ENCODE measurements around the gene SLPI.

SLPI gene

DNA sequence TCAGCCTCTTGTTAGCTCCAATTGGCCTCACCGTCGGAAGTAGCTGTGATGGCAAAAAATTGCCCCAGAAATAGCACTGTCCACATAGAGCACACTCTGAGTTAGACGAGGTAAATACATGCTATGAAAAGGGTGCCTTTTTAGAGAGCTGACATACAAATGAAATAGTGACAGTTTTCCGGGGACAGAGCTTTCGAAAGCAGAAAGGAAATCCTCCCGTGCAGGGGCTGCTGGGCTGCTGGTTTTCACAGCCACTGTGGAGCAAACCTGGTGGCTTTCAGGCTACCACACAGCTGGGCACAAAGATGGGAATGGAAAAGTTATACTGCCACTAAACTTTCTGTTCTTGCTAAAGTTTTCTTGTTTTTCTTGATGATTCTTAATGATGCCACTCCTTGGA is 8.3 kb downstream of the SLPI start:
- TF ChIP-seq TCF12 (IDR thresholded peaks at IDR 0.05; ENCODE audit: low read depth) = no peak
- TF ChIP-seq, protein P1, sequence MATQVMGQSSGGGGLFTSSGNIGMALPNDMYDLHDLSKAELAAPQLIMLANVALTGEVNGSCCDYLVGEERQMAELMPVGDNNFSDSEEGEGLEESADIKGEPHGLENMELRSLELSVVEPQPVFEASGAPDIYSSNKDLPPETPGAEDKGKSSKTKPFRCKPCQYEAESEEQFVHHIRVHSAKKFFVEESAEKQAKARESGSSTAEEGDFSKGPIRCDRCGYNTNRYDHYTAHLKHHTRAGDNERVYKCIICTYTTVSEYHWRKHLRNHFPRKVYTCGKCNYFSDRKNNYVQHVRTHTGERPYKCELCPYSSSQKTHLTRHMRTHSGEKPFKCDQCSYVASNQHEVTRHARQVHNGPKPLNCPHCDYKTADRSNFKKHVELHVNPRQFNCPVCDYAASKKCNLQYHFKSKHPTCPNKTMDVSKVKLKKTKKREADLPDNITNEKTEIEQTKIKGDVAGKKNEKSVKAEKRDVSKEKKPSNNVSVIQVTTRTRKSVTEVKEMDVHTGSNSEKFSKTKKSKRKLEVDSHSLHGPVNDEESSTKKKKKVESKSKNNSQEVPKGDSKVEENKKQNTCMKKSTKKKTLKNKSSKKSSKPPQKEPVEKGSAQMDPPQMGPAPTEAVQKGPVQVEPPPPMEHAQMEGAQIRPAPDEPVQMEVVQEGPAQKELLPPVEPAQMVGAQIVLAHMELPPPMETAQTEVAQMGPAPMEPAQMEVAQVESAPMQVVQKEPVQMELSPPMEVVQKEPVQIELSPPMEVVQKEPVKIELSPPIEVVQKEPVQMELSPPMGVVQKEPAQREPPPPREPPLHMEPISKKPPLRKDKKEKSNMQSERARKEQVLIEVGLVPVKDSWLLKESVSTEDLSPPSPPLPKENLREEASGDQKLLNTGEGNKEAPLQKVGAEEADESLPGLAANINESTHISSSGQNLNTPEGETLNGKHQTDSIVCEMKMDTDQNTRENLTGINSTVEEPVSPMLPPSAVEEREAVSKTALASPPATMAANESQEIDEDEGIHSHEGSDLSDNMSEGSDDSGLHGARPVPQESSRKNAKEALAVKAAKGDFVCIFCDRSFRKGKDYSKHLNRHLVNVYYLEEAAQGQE (IDR thresholded peaks at IDR 0.05; ENCODE audit: low read depth) = no peak
- TF ChIP-seq TAF1 (IDR thresholded peaks at IDR 0.05; ENCODE audit: low read depth) = no peak
- TF ChIP-seq ZBTB7A (IDR thresholded peaks at IDR 0.05; ENCODE audit: low read depth) = no peak
- no peak for TF ChIP-seq CREB1 (IDR thresholded peaks at IDR 0.05; ENCODE audit: low read depth)
- no peak for TF ChIP-seq EP300 (IDR thresholded peaks at IDR 0.05; ENCODE audit: borderline replicate concordance)
- TF ChIP-seq EGR1 (IDR thresholded peaks at IDR 0.05) = no peak
- no peak for TF ChIP-seq TEAD4 (IDR thresholded peaks at IDR 0.05)
- no peak for TF ChIP-seq RAD21 (IDR thresholded peaks at IDR 0.05; ENCODE audit: low read depth)
- TF ChIP-seq, protein P2, sequence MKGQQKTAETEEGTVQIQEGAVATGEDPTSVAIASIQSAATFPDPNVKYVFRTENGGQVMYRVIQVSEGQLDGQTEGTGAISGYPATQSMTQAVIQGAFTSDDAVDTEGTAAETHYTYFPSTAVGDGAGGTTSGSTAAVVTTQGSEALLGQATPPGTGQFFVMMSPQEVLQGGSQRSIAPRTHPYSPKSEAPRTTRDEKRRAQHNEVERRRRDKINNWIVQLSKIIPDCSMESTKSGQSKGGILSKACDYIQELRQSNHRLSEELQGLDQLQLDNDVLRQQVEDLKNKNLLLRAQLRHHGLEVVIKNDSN (IDR thresholded peaks at IDR 0.05) = no peak
- no peak for TF ChIP-seq YY1 (IDR thresholded peaks at IDR 0.05; ENCODE audit: low read depth)
- no peak for TF ChIP-seq FOXM1 (IDR thresholded peaks at IDR 0.05; ENCODE audit: borderline replicate concordance, low read depth)
- TF ChIP-seq NFIC (IDR thresholded peaks at IDR 0.05) = no peak
- TF ChIP-seq CEBPB (IDR thresholded peaks at IDR 0.05) = no peak
- TF ChIP-seq, protein P3, sequence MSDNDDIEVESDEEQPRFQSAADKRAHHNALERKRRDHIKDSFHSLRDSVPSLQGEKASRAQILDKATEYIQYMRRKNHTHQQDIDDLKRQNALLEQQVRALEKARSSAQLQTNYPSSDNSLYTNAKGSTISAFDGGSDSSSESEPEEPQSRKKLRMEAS (IDR thresholded peaks at IDR 0.05) = no peak

DNA sequence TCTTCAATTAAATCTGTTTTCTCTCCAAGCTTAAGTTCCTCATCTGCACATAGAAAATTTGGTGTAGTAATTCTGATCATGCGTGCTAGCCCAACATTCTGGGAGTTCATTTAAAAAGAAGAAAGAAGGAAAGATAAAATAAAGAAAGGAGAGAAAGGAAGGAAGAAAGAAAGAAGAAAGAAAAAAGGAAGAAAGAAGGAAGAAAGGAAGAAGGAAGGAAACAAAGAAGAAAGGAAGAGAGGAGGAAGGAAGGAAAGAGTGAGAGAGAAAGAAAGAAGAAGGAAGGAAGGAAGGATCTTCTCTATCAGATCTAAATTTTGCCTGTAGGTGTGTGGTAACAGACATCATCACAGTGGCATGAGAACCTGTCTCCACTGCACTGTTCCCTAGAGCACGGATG is 16.2 kb downstream of the SLPI start:
- no peak for TF ChIP-seq NFIC (IDR thresholded peaks at IDR 0.05)
- TF ChIP-seq, protein P3 (IDR thresholded peaks at IDR 0.05) = no peak
- no peak for TF ChIP-seq CREB1 (IDR thresholded peaks at IDR 0.05; ENCODE audit: low read depth)
- TF ChIP-seq RAD21 (IDR thresholded peaks at IDR 0.05; ENCODE audit: low read depth) = no peak
- TF ChIP-seq EP300 (IDR thresholded peaks at IDR 0.05; ENCODE audit: borderline replicate concordance) = no peak
- TF ChIP-seq, protein P2 (IDR thresholded peaks at IDR 0.05) = no peak
- no peak for TF ChIP-seq TAF1 (IDR thresholded peaks at IDR 0.05; ENCODE audit: low read depth)
- TF ChIP-seq FOXM1 (IDR thresholded peaks at IDR 0.05; ENCODE audit: borderline replicate concordance, low read depth) = no peak
- TF ChIP-seq TCF12 (IDR thresholded peaks at IDR 0.05; ENCODE audit: low read depth) = no peak
- no peak for TF ChIP-seq CEBPB (IDR thresholded peaks at IDR 0.05)
- no peak for TF ChIP-seq EGR1 (IDR thresholded peaks at IDR 0.05)
- TF ChIP-seq, protein P1 (IDR thresholded peaks at IDR 0.05; ENCODE audit: low read depth) = no peak

DNA sequence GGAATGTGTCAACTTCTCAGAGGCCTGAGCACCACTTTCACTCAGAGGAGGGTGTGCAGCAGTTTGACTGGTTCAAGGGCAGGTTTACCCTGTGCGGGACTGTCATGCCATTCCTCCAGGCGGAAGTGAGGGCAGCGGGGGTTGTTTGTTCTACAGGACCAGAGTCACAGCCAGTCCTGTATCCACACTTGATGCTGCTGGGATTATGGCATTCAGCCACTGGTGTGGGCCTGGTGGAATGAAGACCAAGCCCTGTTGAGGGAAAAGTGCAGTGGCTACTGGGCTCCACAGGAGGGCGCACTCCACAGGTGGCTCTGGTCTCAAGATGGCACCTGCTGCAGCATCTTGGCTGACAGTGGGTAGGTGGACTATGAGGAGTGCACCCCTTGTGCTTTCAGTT is 18.4 kb downstream of the SLPI start:
- TF ChIP-seq YY1 (IDR thresholded peaks at IDR 0.05; ENCODE audit: low read depth) = peak; percentile 80; the same call in 1 of the 2 replicates
- no peak for TF ChIP-seq FOXM1 (IDR thresholded peaks at IDR 0.05; ENCODE audit: borderline replicate concordance, low read depth)
- TF ChIP-seq RAD21 (IDR thresholded peaks at IDR 0.05; ENCODE audit: low read depth) = peak; percentile 80

DNA sequence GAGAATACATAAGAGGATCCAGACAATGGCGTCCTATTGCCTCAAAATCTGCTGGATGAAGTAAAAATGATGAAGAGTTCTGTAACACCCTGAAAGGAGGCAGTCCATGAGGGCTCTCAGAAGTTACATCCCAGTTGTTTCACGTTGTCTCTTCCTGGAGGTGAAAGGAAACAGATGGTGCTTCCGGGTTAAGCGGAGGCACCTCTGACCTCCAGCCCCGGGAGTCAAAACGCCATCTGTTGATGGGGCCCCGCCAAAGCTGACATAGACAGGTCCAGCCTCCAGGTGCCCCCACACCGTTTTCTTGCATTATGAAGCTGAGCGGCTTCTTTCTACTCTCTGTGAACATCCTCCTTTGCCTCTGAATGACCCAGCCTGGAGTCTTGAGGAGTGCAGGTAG is 23.7 kb downstream of the SLPI start:
- no peak for TF ChIP-seq ZBTB7A (IDR thresholded peaks at IDR 0.05; ENCODE audit: low read depth)
- TF ChIP-seq TAF1 (IDR thresholded peaks at IDR 0.05; ENCODE audit: low read depth) = no peak
- TF ChIP-seq, protein P3 (IDR thresholded peaks at IDR 0.05) = no peak
- TF ChIP-seq EGR1 (IDR thresholded peaks at IDR 0.05) = no peak
- no peak for TF ChIP-seq YY1 (IDR thresholded peaks at IDR 0.05; ENCODE audit: low read depth)
- TF ChIP-seq, protein P1 (IDR thresholded peaks at IDR 0.05; ENCODE audit: low read depth) = no peak
- no peak for TF ChIP-seq CREB1 (IDR thresholded peaks at IDR 0.05; ENCODE audit: low read depth)
- TF ChIP-seq TEAD4 (IDR thresholded peaks at IDR 0.05) = no peak
- TF ChIP-seq FOXM1 (IDR thresholded peaks at IDR 0.05; ENCODE audit: borderline replicate concordance, low read depth) = no peak
- no peak for TF ChIP-seq RAD21 (IDR thresholded peaks at IDR 0.05; ENCODE audit: low read depth)
- TF ChIP-seq, protein P2 (IDR thresholded peaks at IDR 0.05) = no peak
- TF ChIP-seq NFIC (IDR thresholded peaks at IDR 0.05) = no peak
- no peak for TF ChIP-seq CEBPB (IDR thresholded peaks at IDR 0.05)

Data from Ishikawa (cell line).